ENCODE data around the gene TRIM33.

GRCh38 chr1:114536043-114536442 lies 25.0 kb upstream of the TRIM33 start:
- TF ChIP-seq POLR2A (IDR thresholded peaks at IDR 0.05), result no peak
- no peak for TF ChIP-seq CTCF (IDR thresholded peaks at IDR 0.05)

Data from gastroesophageal sphincter (tissue), 3 donors.